Astrocyte (in vitro differentiated cells and primary cell): Measurements from ENCODE around the gene WDR33.

Experiments used
- CTCF ChIP-seq: IDR thresholded peaks from 2 replicates; pipeline ENCODE4 v1.5.1; 2011; ENCODE audit warnings: low read depth, mild to moderate bottlenecking, inconsistent platforms, low read length, moderate library complexity; ENCODE audit not compliant: insufficient read depth
- EZH2 ChIP-seq: IDR thresholded peaks from 2 replicates; pipeline ENCODE4 v1.6.1; 2012; ENCODE audit warnings: mild to moderate bottlenecking, low read length, inconsistent platforms; ENCODE audit not compliant: insufficient read depth

DNA sequence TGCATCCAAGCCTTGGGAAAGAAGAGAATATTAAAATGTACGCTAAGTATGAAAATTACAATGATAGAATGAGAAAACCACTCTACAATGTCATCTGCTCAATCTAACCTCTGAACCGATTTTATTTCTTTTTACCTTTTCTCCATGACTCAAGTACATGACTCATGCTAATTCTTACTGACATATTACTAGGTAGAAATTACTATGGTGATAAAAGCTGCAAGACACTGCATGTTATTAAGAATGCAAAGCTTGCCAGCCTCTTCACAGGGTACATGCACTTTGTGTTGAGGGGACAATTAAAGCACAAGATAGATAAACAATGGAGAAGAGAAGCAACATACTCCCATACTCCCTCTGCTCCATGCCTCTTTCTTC, 89.0 kb downstream of the WDR33 start:
- TF ChIP-seq CTCF = no peak
- TF ChIP-seq EZH2 = no peak
